KMS-11 (cell line): ENCODE data around the gene PLXNA2.

Source experiments
- H2AFZ ChIP-seq: fragments of 200-600 bp; sonication (generic); 2 replicates; pipeline ENCODE4 v1.6.1; 2016; ENCODE audit warnings: antibody characterized with exemption, mixed run types, low read depth
- H3K27ac ChIP-seq: fragments of 200-600 bp; sonication (generic); 2 replicates; pipeline ENCODE4 v1.6.1; 2016; ENCODE audit warnings: mild to moderate bottlenecking, mixed run types
- H3K27me3 ChIP-seq: fragments of 200-600 bp; sonication (generic); 2 replicates; pipeline ENCODE4 v1.6.1; 2017; ENCODE audit warnings: mild to moderate bottlenecking, low read depth, mixed run types, moderate library complexity; ENCODE audit not compliant: insufficient read depth
- H3K36me3 ChIP-seq: fragments of 200-600 bp; sonication (generic); 2 replicates; pipeline ENCODE4 v1.6.1; 2017; ENCODE audit warnings: mild to moderate bottlenecking, mixed run types; ENCODE audit not compliant: insufficient read depth
- H3K4me1 ChIP-seq: fragments of 200-600 bp; sonication (generic); 2 replicates; pipeline ENCODE4 v1.6.1; 2016; ENCODE audit warnings: mild to moderate bottlenecking, low read depth, mixed run types; ENCODE audit not compliant: poor library complexity, severe bottlenecking
- H3K4me2 ChIP-seq: fragments of 200-600 bp; sonication (generic); 2 replicates; pipeline ENCODE4 v1.7.0; 2016; ENCODE audit warnings: mild to moderate bottlenecking, mixed run types
- H3K4me3 ChIP-seq: fragments of 200-600 bp; sonication (generic); IDR thresholded peaks from 2 replicates; pipeline ENCODE4 v1.6.1; 2017; ENCODE audit warnings: low read depth, low read length, mixed read lengths; ENCODE audit not compliant: insufficient read depth
- H3K79me2 ChIP-seq: fragments of 200-600 bp; sonication (generic); 2 replicates; pipeline ENCODE4 v1.6.1; 2016; ENCODE audit warnings: low read depth, mixed run types; ENCODE audit not compliant: insufficient read depth
- H3K9ac ChIP-seq: fragments of 200-600 bp; sonication (generic); 2 replicates; pipeline ENCODE4 v1.6.1; 2016; ENCODE audit warnings: mild to moderate bottlenecking, mixed run types
- H4K20me1 ChIP-seq: fragments of 200-600 bp; sonication (generic); 2 replicates; pipeline ENCODE4 v1.6.1; 2016; ENCODE audit warnings: mild to moderate bottlenecking, mixed run types; ENCODE audit not compliant: insufficient read depth
- TF ChIP-seq, protein P1 (sequence below): fragments of 200-600 bp; sonication (generic); conservative IDR thresholded peaks from 2 replicates; pipeline ENCODE4 v1.6.1; 2017; ENCODE audit warnings: low read depth, mild to moderate bottlenecking, antibody characterized with exemption, low read length, moderate library complexity, mixed read lengths

Gene PLXNA2

DNA sequence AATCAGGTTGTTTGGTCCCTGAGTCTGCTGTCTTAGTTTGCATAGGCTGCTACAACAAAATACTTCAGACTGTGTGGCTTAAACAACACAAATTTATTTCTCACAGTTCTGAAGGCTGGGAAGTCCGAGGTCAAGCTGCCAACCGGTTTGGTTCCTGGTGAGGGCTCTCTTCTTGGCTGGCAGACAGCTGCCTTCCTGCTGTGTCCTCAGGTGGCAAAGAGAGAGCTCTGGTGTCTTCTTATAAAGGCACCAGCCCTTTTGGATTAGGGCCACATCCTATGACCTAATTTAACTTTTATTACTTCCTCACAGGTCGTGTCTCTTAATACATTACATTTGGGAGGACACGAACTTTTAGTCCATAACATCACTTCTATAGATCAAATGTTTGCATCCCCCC is 243.7 kb downstream of the PLXNA2 start:
- TF ChIP-seq, protein P1, sequence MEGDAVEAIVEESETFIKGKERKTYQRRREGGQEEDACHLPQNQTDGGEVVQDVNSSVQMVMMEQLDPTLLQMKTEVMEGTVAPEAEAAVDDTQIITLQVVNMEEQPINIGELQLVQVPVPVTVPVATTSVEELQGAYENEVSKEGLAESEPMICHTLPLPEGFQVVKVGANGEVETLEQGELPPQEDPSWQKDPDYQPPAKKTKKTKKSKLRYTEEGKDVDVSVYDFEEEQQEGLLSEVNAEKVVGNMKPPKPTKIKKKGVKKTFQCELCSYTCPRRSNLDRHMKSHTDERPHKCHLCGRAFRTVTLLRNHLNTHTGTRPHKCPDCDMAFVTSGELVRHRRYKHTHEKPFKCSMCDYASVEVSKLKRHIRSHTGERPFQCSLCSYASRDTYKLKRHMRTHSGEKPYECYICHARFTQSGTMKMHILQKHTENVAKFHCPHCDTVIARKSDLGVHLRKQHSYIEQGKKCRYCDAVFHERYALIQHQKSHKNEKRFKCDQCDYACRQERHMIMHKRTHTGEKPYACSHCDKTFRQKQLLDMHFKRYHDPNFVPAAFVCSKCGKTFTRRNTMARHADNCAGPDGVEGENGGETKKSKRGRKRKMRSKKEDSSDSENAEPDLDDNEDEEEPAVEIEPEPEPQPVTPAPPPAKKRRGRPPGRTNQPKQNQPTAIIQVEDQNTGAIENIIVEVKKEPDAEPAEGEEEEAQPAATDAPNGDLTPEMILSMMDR, result no peak
- Histone ChIP-seq H3K79me2 (no peaks in the 10 kb centered on the region), H3K4me3 (no peak overlapping the region), H3K9ac (no peak overlapping the region), H3K36me3 (no peaks in the 10 kb centered on the region), H3K4me2 (no peak overlapping the region), H3K27ac (no peak overlapping the region), H3K27me3 (no peaks in the 10 kb centered on the region), H3K4me1 (no peaks in the 10 kb centered on the region), H4K20me1 (no peaks in the 10 kb centered on the region), H2AFZ (no peak overlapping the region)

DNA sequence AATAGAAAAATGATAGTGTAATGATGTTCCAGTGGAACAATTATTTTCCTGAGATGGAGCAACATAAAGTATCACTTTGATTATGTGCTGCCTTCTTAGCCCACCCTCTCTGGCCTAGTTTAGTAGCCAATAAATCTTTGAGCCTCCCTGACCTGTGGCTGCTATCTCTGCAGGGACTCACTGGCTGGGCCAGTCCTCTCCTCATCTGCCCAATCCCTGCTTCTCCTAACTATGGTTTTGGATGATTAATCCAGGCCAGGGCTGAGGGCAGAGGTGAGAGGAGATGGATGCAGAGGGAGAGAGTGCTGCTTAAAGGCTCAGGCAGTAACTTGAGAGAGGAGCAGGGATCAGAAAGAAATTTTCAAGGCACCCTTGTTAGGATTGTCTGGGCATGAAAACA is 244.2 kb downstream of the PLXNA2 start:
- Histone ChIP-seq H3K27ac (no peak overlapping the region), H3K36me3 (no peaks in the 10 kb centered on the region)
- TF ChIP-seq, protein P1, result no peak

DNA sequence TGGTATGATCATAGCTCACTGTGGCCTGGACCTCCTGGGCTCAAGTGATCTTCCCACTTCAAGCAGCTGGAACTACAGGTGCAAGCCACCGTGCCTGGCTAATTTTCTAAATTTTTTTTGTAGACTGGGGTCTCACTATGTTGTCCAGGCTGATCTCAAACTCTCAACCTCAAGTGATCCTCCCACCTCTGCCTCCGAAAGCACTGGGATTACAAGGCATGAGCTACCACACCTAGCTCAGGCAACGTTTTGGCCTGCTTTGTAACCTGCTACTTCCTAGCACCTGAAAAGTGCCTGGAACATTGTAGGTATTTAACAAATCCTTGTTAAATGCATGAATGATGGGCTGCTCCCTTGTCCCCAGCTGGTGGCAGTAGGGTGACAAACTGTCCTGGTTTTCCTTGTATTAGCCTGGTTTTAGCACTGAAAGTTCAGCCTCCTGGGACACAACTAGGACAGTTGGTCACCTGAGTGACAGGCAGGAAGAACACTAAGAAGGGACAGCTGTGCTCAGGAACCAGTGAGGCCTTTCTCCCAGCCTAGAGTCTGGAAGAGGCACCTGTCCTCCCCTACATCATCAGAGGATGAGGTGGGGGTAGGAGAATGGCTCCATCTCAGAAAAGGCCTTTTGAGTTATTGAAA is 244.8 kb downstream of the PLXNA2 start:
- H3K79me2 ChIP-seq, result no peaks in the 10 kb centered on the region
- no peak overlapping the region for H2AFZ ChIP-seq
- H3K36me3 ChIP-seq, result no peaks in the 10 kb centered on the region
- no peaks in the 10 kb centered on the region for H3K27me3 ChIP-seq
- H3K4me3 ChIP-seq, result no peak overlapping the region
- TF ChIP-seq, protein P1, result no peak
- H3K4me2 ChIP-seq, result no peak overlapping the region
- H3K9ac ChIP-seq, result no peak overlapping the region
- no peaks in the 10 kb centered on the region for H4K20me1 ChIP-seq
- H3K4me1 ChIP-seq, result no peaks in the 10 kb centered on the region
- no peak overlapping the region for H3K27ac ChIP-seq

More for the DNA sequence above, 244.2 kb downstream of the PLXNA2 start:
- Histone ChIP-seq H4K20me1 (no peaks in the 10 kb centered on the region), H3K4me3 (no peak overlapping the region), H3K9ac (no peak overlapping the region), H3K4me2 (no peak overlapping the region), H3K79me2 (no peaks in the 10 kb centered on the region), H3K4me1 (no peaks in the 10 kb centered on the region), H3K27me3 (no peaks in the 10 kb centered on the region), H2AFZ (no peak overlapping the region)

DNA sequence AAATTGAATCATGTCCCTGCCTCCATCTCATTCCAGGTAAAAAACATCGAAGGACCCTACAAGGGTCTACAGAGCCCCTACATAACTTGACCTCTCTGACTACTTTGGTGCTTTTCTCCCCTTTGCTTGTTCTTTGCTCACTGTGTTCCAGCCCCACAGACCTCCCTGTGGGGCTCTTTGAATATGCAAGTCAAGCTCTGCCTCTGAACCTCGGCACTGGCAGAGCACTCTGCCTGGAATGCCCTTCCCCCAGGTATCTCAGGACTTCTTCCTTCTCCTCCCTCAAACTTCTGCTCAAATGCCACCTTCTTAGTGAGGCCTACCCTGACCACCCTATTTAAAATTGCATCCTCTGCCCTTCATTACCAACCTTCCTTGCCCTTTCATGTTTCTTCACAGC is 245.5 kb downstream of the PLXNA2 start:
- H2AFZ ChIP-seq, result no peak overlapping the region
- no peak overlapping the region for H3K4me2 ChIP-seq
- H3K27me3 ChIP-seq, result no peaks in the 10 kb centered on the region
- H3K36me3 ChIP-seq, result no peaks in the 10 kb centered on the region
- H3K9ac ChIP-seq, result no peak overlapping the region
- no peaks in the 10 kb centered on the region for H3K4me1 ChIP-seq
- H3K4me3 ChIP-seq, result no peak overlapping the region
- TF ChIP-seq, protein P1, result no peak
- no peak overlapping the region for H3K27ac ChIP-seq
- no peaks in the 10 kb centered on the region for H4K20me1 ChIP-seq
- no peaks in the 10 kb centered on the region for H3K79me2 ChIP-seq
